HT-29 (cell line): ENCODE data around the gene SFT2D2. TPM values are rescaled to one million over a fixed set of nuclear protein-coding genes. Genes with fewer than 3 reads are reported as not detected.
"Not testable (repeated sequence)": the region's sequence is repeated elsewhere in the genome, so short reads cannot be mapped to it uniquely, and the experiment has no call there.

ENCODE experiments used
- DNase-seq: peaks from one replicate; pipeline ENCODE4 v3.0.0-alpha.2; 2015; ENCODE audit warnings: low spot score
- total RNA-seq: library from RNA; depleted of rRNA; stranded (reverse); fragments of >200 nt; shearing (Covaris generic); gene quantifications from 2 replicates; pipeline ENCODE4 v1.2.3, GENCODE V29; 2014; rRNA removed

Gene SFT2D2
- 15.8 and 15.9 TPM in 2 replicates for total RNA-seq

- peak; percentile 77 for DNase-seq
These were observed at the start of gene SFT2D2 for GRCh38 chr1:168225476-168226190. TSS of gene SFT2D2 (plus strand) at chr1:168226004. CDS start at chr1:168226080, 76 bp downstream.

GRCh38 chr1:168178227-168178637, 47.6 kb upstream of the SFT2D2 start:
- no peak for DNase-seq

- peak; percentile 96 for DNase-seq
These were observed 47.0 kb upstream of the SFT2D2 start, which contains the start of gene TIPRL for GRCh38 chr1:168178638-168179437. TSS of gene TIPRL (plus strand) at chr1:168178962. CDS start at chr1:168179078, 116 bp downstream.

GRCh38 chr1:168179438-168180147, 46.2 kb upstream of the SFT2D2 start:
- DNase-seq, result no peak

GRCh38 chr1:168180148-168180524, 45.7 kb upstream of the SFT2D2 start:
- DNase-seq, result peak; percentile 10

- DNase-seq, result not testable (repeated sequence)
These were observed 44.6 kb upstream of the SFT2D2 start for GRCh38 chr1:168181063-168181720.

- no peak for DNase-seq
These were observed 38.6 kb upstream of the SFT2D2 start for GRCh38 chr1:168187177-168187576.

- DNase-seq, result no peak
These were observed 35.4 kb upstream of the SFT2D2 start for GRCh38 chr1:168190403-168190802.

- no peak for DNase-seq
These were observed 30.3 kb upstream of the SFT2D2 start for GRCh38 chr1:168195199-168196135.

GRCh38 chr1:168199056-168199455, 26.7 kb upstream of the SFT2D2 start:
- no peak for DNase-seq

GRCh38 chr1:168202941-168203654, 22.7 kb upstream of the SFT2D2 start:
- no peak for DNase-seq

GRCh38 chr1:168206111-168206510, 19.7 kb upstream of the SFT2D2 start:
- no peak for DNase-seq

- DNase-seq, result not testable (repeated sequence)
These were observed 18.1 kb upstream of the SFT2D2 start for GRCh38 chr1:168207673-168208072.

GRCh38 chr1:168210312-168210711, 15.5 kb upstream of the SFT2D2 start:
- DNase-seq, result peak; percentile 18

- DNase-seq, result no peak
These were observed 12.5 kb upstream of the SFT2D2 start for GRCh38 chr1:168213349-168213748.

- DNase-seq, result no peak
These were observed 9.6 kb upstream of the SFT2D2 start for GRCh38 chr1:168216171-168216570.

GRCh38 chr1:168217664-168218063, 8.1 kb upstream of the SFT2D2 start:
- DNase-seq, result no peak

GRCh38 chr1:168218658-168219057, 7.1 kb upstream of the SFT2D2 start:
- DNase-seq, result no peak

- DNase-seq, result no peak
These were observed 5.3 kb upstream of the SFT2D2 start for GRCh38 chr1:168220470-168220871.

GRCh38 chr1:168221275-168221674, 4.5 kb upstream of the SFT2D2 start:
- DNase-seq, result no peak
